ENCODE data around the gene FSD1L. TPM values are rescaled to one million over a fixed set of nuclear protein-coding genes. Genes with fewer than 3 reads are reported as not detected.

FSD1L gene
- total RNA-seq, 1 donor from 2014 or later, result 0.50 TPM

GRCh38 chr9:105432247-105432842 lies 15.5 kb upstream of the FSD1L start:
- ATAC-seq (peak; percentile 87), DNase-seq (ENCODE audit: low spot score) (no peak)

GRCh38 chr9:105435453-105435852 lies 12.4 kb upstream of the FSD1L start:
- DNase-seq (ENCODE audit: low spot score) (no peak), ATAC-seq (no peak)

GRCh38 chr9:105436783-105437182 lies 11.1 kb upstream of the FSD1L start:
- DNase-seq (ENCODE audit: low spot score), result no peak
- ATAC-seq, result no peak

- DNase-seq (ENCODE audit: low spot score) (no peak), ATAC-seq (no peak)
Measured at GRCh38 chr9:105437704-105438103, 10.1 kb upstream of the FSD1L start.

GRCh38 chr9:105438141-105438806 lies 9.6 kb upstream of the FSD1L start:
- no peak for DNase-seq (ENCODE audit: low spot score)
- peak; percentile 81 for ATAC-seq

- DNase-seq (ENCODE audit: low spot score) (no peak), ATAC-seq (peak; percentile 20)
Measured at GRCh38 chr9:105439428-105439827, 8.4 kb upstream of the FSD1L start.

- DNase-seq (ENCODE audit: low spot score), result peak; percentile 55
- ATAC-seq, result peak; percentile 43
Measured at GRCh38 chr9:105441616-105442160, 6.1 kb upstream of the FSD1L start.

- no peak for DNase-seq (ENCODE audit: low spot score)
- ATAC-seq, result no peak
Measured at GRCh38 chr9:105443121-105443520, 4.7 kb upstream of the FSD1L start.

- DNase-seq (ENCODE audit: low spot score), result no peak
- no peak for ATAC-seq
Measured at GRCh38 chr9:105444130-105444529, 3.7 kb upstream of the FSD1L start.

GRCh38 chr9:105445203-105445881 lies 2.5 kb upstream of the FSD1L start:
- DNase-seq (ENCODE audit: low spot score), result no peak
- no peak for ATAC-seq

- no peak for DNase-seq (ENCODE audit: low spot score)
- ATAC-seq, result no peak
Measured at GRCh38 chr9:105447386-105447813, 434 bp upstream of the FSD1L start.

GRCh38 chr9:105449081-105449480 lies 1.2 kb downstream of the FSD1L start:
- DNase-seq (ENCODE audit: low spot score), result no peak
- ATAC-seq, result no peak

- DNase-seq (ENCODE audit: low spot score) (no peak), ATAC-seq (no peak)
Measured at GRCh38 chr9:105452185-105452584, 4.4 kb downstream of the FSD1L start.

- DNase-seq (ENCODE audit: low spot score) (no peak), ATAC-seq (no peak)
Measured at GRCh38 chr9:105455836-105456475, 8.1 kb downstream of the FSD1L start.

- ATAC-seq, result peak; percentile 73
- DNase-seq (ENCODE audit: low spot score), result no peak
Measured at GRCh38 chr9:105457560-105458294, 9.9 kb downstream of the FSD1L start.

GRCh38 chr9:105458404-105458803 lies 10.6 kb downstream of the FSD1L start:
- ATAC-seq (no peak), DNase-seq (ENCODE audit: low spot score) (no peak)

GRCh38 chr9:105459336-105459735 lies 11.5 kb downstream of the FSD1L start:
- DNase-seq (ENCODE audit: low spot score) (no peak), ATAC-seq (no peak)

GRCh38 chr9:105466898-105467455 lies 19.1 kb downstream of the FSD1L start:
- DNase-seq (ENCODE audit: low spot score), result no peak
- ATAC-seq, result no peak

GRCh38 chr9:105468875-105469274 lies 21.0 kb downstream of the FSD1L start:
- no peak for ATAC-seq
- no peak for DNase-seq (ENCODE audit: low spot score)

- DNase-seq (ENCODE audit: low spot score), result no peak
- ATAC-seq, result no peak
Measured at GRCh38 chr9:105473221-105473620, 25.4 kb downstream of the FSD1L start.

All from left lobe of liver (tissue), 2 donors.